DND-41 (cell line): Measurements from ENCODE around the gene SAMD11.

ENCODE experiments used
- ATAC-seq: fragments of 200-7000 bp; cut with Tn5 transposase; 3 replicates; pipeline ENCODE4 v1.9.1; 2021; ENCODE audit warnings: low read depth; ENCODE audit not compliant: insufficient read depth
- DNase-seq: peaks from one replicate; pipeline ENCODE4 v3.0.0-alpha.2; 2020
- H2AFZ ChIP-seq: 2 replicates; pipeline ENCODE4 v1.6.0; 2012; ENCODE audit warnings: low read depth, low read length
- H3K27ac ChIP-seq: 2 replicates; pipeline ENCODE4 v1.5.1; 2012; ENCODE audit warnings: low read length, inconsistent platforms
- H3K27me3 ChIP-seq: fragments of 200-600 bp; sonication (generic); 2 replicates; pipeline ENCODE4 v1.6.0; 2012; ENCODE audit warnings: low read length, mild to moderate bottlenecking, inconsistent platforms; ENCODE audit not compliant: insufficient read depth, poor library complexity
- H3K36me3 ChIP-seq: 2 replicates; pipeline ENCODE4 v1.5.1; 2012; ENCODE audit warnings: low read length, inconsistent platforms; ENCODE audit not compliant: insufficient read depth
- H3K4me1 ChIP-seq: 2 replicates; pipeline ENCODE4 v1.5.1; 2012; ENCODE audit warnings: mild to moderate bottlenecking, low read length; ENCODE audit not compliant: insufficient read depth
- H3K4me2 ChIP-seq: 2 replicates; pipeline ENCODE4 v1.6.0; 2012; ENCODE audit warnings: mild to moderate bottlenecking, moderate library complexity, low read length, inconsistent platforms; ENCODE audit not compliant: insufficient read depth
- H3K4me3 ChIP-seq, 2 experiments: fragments of 200-600 bp in 1 of 2; shearing (Covaris generic) in 1 of 2; 2 replicates each; pipeline ENCODE4 v1.5.1; 2012 to 2016; ENCODE audit warnings: inconsistent platforms in 2 of 2, low read length in 2 of 2, mild to moderate bottlenecking in 2 of 2, low read depth in 1 of 2, moderate library complexity in 1 of 2
- H3K79me2 ChIP-seq: 2 replicates; pipeline ENCODE4 v1.6.0; 2012; ENCODE audit warnings: low read length, inconsistent platforms; ENCODE audit not compliant: insufficient read depth
- H3K9ac ChIP-seq: 2 replicates; pipeline ENCODE4 v1.6.0; 2012; ENCODE audit warnings: low read depth, mild to moderate bottlenecking, inconsistent platforms, low read length, moderate library complexity
- H3K9me3 ChIP-seq: 2 replicates; pipeline ENCODE4 v1.5.1; 2012; ENCODE audit warnings: low read length, moderate library complexity, mild to moderate bottlenecking, inconsistent platforms; ENCODE audit not compliant: insufficient read depth, severe bottlenecking
- H4K20me1 ChIP-seq: 2 replicates; pipeline ENCODE4 v1.6.0; 2012; ENCODE audit warnings: low read length; ENCODE audit not compliant: insufficient read depth
- EZH2 ChIP-seq: IDR thresholded peaks from 3 replicates; pipeline ENCODE4 v1.6.1; 2012; ENCODE audit warnings: borderline replicate concordance, low read depth, mild to moderate bottlenecking, moderate library complexity, low read length, inconsistent platforms; ENCODE audit not compliant: severe bottlenecking
- TF ChIP-seq, protein P1 (sequence below): IDR thresholded peaks from 2 replicates; pipeline ENCODE4 v1.5.1; 2012; ENCODE audit warnings: borderline replicate concordance, low read length, moderate library complexity, mild to moderate bottlenecking; ENCODE audit not compliant: poor library complexity, severe bottlenecking; ENCODE audit errors: extremely low read depth

SAMD11 gene

DNA sequence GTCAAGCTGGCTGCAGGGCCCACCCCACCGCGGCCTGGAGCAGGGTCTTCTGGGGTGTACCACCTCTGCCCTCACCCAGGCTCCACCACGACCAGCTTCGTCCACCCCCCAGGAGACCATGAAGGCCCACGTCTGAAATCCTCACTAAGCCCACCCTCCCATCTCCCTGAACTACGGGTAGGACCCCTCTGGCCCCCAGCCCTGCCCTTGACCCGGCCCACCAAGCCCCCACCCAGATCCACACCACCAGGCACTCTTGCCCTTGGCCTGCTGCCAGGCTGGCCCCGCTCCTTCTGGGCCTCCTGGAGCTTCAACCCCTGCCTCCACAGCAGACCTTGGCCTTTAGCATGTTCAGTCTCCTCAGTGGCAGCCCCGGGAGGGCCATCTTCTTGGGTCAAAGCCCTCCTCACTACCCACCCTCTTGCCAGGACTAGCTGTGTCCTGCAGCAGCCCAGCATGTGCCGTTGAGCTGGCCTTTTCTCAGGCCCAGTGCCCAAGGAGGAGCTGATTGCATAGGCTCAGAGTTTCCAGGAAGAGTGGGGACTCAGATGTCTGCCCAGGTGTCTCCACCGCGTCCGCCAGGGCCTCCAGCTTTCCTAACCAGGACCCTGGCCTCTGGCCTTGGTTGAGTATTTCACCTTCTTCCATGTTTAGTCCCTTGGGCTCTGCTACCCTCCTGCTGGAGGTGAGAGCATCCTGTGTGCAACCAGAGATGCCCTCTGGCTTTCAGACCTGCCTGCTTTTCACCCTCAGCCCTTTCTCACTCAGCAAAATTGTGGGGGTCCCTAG is 17.7 kb upstream of the SAMD11 start:
- Histone ChIP-seq H2AFZ (no peak overlapping the region), H3K9me3 (no peaks in the 10 kb centered on the region), H3K79me2 (no peaks in the 10 kb centered on the region), H3K4me3 (peak overlapping the region in 1 of 2 experiments; percentile 77; a peak in 2 of 4 replicates), H3K27me3 (no peaks in the 10 kb centered on the region), H3K36me3 (peaks cover 3% of the 10 kb centered on the region; the same call in 1 of the 2 replicates), H3K27ac (no peak overlapping the region), H3K4me1 (peaks cover 20% of the 10 kb centered on the region), H4K20me1 (peaks cover 28% of the 10 kb centered on the region), H3K4me2 (peak overlapping the region; percentile 93), H3K9ac (peak overlapping the region; percentile 65; the same call in 1 of the 2 replicates)
- DNase-seq (no peak), ATAC-seq (no peak)
- TF ChIP-seq, protein P1, sequence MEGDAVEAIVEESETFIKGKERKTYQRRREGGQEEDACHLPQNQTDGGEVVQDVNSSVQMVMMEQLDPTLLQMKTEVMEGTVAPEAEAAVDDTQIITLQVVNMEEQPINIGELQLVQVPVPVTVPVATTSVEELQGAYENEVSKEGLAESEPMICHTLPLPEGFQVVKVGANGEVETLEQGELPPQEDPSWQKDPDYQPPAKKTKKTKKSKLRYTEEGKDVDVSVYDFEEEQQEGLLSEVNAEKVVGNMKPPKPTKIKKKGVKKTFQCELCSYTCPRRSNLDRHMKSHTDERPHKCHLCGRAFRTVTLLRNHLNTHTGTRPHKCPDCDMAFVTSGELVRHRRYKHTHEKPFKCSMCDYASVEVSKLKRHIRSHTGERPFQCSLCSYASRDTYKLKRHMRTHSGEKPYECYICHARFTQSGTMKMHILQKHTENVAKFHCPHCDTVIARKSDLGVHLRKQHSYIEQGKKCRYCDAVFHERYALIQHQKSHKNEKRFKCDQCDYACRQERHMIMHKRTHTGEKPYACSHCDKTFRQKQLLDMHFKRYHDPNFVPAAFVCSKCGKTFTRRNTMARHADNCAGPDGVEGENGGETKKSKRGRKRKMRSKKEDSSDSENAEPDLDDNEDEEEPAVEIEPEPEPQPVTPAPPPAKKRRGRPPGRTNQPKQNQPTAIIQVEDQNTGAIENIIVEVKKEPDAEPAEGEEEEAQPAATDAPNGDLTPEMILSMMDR, result no peak
- TF ChIP-seq EZH2, result no peak

DNA sequence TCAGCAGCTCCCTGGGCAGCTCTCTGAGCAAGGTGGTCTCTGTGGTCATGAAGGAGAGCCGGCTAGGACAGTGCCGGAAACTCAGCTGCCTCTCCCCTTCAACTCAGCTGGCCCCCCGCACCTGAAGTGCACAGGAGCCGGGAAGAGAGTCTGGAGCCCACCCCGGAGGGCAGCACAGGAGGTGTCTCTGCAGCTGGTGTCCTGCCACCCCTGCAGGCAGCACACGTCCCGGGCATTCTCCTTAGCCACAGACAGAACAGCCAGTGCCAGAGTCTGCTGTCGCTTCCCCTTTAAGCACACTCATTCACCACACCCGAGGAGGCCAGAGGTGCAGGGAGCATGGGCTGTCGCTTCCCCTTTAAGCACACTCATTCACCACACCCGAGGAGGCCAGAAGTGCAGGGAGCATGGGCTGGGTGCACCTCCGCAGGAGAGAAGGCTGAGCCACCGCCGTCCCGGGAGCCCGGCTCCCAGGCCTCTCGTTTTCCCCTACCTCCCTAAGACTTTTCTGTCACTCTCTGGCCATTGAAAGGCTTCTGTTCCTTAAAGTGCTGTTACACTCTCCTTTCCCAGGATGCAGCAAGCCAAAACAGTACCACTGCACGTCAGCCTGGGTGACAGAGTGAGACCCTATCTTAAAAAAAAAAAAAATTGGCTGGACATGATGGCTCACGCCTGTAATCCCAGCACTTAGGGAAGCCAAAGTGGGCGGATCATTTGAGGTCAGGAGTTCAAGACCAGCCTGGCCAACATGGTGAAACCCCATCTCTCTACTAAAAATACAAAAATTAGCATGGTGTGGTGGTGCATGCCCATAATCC is 16.9 kb upstream of the SAMD11 start:
- no peaks in the 10 kb centered on the region for H3K9me3 ChIP-seq
- H2AFZ ChIP-seq, result no peak overlapping the region
- H3K4me1 ChIP-seq, result peaks cover 20% of the 10 kb centered on the region
- H3K27me3 ChIP-seq, result peaks cover 3% of the 10 kb centered on the region
- TF ChIP-seq, protein P1, result no peak
- H3K27ac ChIP-seq, result no peak overlapping the region
- ATAC-seq (no peak), DNase-seq (no peak)
- H3K9ac ChIP-seq, result no peak overlapping the region
- peaks cover 3% of the 10 kb centered on the region; the same call in 1 of the 2 replicates for H3K36me3 ChIP-seq
- H3K79me2 ChIP-seq, result no peaks in the 10 kb centered on the region
- no peak overlapping the region for H3K4me2 ChIP-seq
- no peak overlapping the region for H3K4me3 ChIP-seq
- H4K20me1 ChIP-seq, result peaks cover 35% of the 10 kb centered on the region

DNA sequence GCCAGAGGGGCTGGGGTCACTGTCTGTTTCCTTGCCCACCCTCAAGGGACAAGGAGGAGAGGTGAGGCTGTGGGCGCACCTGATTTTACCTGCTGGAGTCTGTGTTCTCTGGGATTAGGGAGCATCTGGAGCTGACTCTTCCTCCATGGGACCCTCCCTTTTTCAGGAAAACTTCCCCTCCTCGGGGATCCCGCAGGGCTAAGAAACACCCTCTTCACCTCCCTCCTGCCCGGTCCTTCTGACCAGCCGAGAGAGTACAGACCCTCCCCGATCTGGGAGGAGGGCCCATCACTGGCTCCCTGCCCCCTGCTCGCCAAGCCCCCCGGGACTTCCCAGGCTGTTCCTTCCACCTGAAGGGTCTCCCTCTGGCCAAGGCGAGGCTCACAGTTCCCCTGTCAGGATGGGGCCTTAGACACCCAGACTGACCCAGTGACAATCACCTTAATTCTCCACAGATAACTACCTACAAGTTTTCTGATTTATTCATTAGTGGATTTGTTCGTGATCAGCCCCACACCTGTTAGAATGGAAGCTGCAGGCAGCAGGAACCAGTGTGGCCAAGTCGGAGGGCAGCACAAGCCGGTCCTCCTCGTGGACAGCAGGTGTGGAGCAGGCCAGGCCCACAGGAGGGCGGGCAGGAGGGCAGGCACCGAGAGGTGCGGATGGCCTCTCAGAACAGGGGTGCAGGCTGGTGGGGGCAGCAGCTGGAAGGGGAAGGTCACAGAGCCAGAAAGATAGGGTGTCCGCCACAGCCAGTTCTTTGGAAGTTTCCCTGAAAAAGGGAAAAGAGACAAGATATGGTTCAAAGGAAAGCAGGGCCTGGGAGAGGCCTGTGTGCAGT is 15.9 kb upstream of the SAMD11 start:
- peaks cover 20% of the 10 kb centered on the region for H3K4me1 ChIP-seq
- H3K9me3 ChIP-seq, result no peaks in the 10 kb centered on the region
- no peak overlapping the region for H2AFZ ChIP-seq
- no peaks in the 10 kb centered on the region for H3K79me2 ChIP-seq
- DNase-seq, result no peak
- TF ChIP-seq EZH2, result no peak
- TF ChIP-seq, protein P1, result no peak
- peaks cover 41% of the 10 kb centered on the region for H4K20me1 ChIP-seq
- no peak overlapping the region for H3K9ac ChIP-seq
- no peak overlapping the region for H3K27ac ChIP-seq
- H3K4me3 ChIP-seq, result no peak overlapping the region
- H3K36me3 ChIP-seq, result peaks cover 3% of the 10 kb centered on the region; the same call in 1 of the 2 replicates
- no peak for ATAC-seq
- no peak overlapping the region for H3K4me2 ChIP-seq
- peaks cover 3% of the 10 kb centered on the region for H3K27me3 ChIP-seq
